BLaER1 (cell line): ENCODE results near the gene ATOH8.

Source experiments
- H3K27ac ChIP-seq: shearing (Covaris generic); formaldehyde crosslinking; 2 replicates; pipeline ENCODE4 v1.8.1; 2022
- H3K27me3 ChIP-seq: shearing (Covaris generic); formaldehyde crosslinking; 2 replicates; pipeline ENCODE4 v1.8.1; 2022
- H3K36me3 ChIP-seq: shearing (Covaris generic); formaldehyde crosslinking; 2 replicates; pipeline ENCODE4 v1.8.1; 2022
- H3K4me1 ChIP-seq: shearing (Covaris generic); formaldehyde crosslinking; 2 replicates; pipeline ENCODE4 v1.8.1; 2022
- H3K4me2 ChIP-seq: shearing (Covaris generic); formaldehyde crosslinking; 2 replicates; pipeline ENCODE4 v1.8.1; 2022
- H3K4me3 ChIP-seq: shearing (Covaris generic); formaldehyde crosslinking; 2 replicates; pipeline ENCODE4 v1.8.1; 2022
- H3K9ac ChIP-seq: shearing (Covaris generic); formaldehyde crosslinking; 2 replicates; pipeline ENCODE4 v1.8.1; 2022
- H3K9me3 ChIP-seq: shearing (Covaris generic); formaldehyde crosslinking; 2 replicates; pipeline ENCODE4 v1.8.1; 2022
- H4K20me1 ChIP-seq: shearing (Covaris generic); formaldehyde crosslinking; 2 replicates; pipeline ENCODE4 v1.8.1; 2022
- Cebpa-rat ChIP-seq: shearing (Covaris generic); IDR thresholded peaks from 2 replicates; pipeline ENCODE4 v1.8.1; 2022

ATOH8 gene

DNA sequence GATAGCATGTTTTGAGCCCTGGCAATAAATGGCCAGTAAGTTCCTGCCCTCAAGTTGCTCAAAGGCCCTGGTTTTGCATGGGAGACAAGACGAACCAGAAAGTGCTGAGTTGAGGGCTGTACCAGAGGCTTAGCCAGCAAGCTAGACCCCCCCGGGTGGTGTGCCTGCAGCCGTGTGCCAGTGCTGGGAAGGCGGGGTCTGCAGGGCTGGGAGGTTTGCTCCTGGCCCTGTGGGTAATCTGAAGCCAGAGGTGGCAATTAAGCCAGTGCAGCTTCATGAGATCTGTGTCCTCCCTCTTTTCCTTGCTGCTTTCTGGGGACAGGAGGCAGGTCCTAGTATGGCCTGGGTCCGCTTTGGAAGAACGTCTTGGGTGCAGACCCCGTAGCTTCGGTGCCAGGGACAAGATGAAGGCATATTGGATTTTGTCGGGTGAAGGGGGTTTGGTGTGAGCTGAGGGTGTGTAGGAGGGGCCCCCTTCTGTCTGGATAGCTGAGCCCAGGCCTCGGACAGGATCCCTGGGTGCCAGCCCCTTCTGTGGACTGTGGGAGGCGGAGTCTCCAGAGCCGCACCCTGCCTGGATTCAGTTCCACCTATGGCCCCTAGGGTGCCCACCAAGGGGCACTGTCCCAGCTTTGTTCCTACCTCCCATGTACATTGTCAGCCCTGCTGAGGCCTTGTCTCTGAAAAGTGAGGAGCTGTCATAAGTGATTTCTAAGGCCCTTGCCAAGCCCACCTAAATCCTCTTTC lies 15.6 kb downstream of the ATOH8 start:
- no peaks in the 10 kb centered on the region; the same call in 1 of the 2 replicates for H4K20me1 ChIP-seq
- peaks cover 13% of the 10 kb centered on the region for H3K4me1 ChIP-seq
- no peak overlapping the region for H3K4me3 ChIP-seq
- H3K9me3 ChIP-seq, result no peaks in the 10 kb centered on the region
- no peak overlapping the region for H3K27ac ChIP-seq
- no peak for TF ChIP-seq Cebpa-rat
- no peak overlapping the region for H3K9ac ChIP-seq
- peak overlapping the region; percentile 48; the same call in 1 of the 2 replicates for H3K4me2 ChIP-seq
- H3K36me3 ChIP-seq, result no peaks in the 10 kb centered on the region
- H3K27me3 ChIP-seq, result peaks cover 30% of the 10 kb centered on the region

- peaks cover 30% of the 10 kb centered on the region for H3K27me3 ChIP-seq
- H3K4me2 ChIP-seq, result no peak overlapping the region
- H3K4me1 ChIP-seq, result peaks cover 13% of the 10 kb centered on the region
- H4K20me1 ChIP-seq, result no peaks in the 10 kb centered on the region; the same call in 1 of the 2 replicates
- H3K4me3 ChIP-seq, result no peak overlapping the region
- no peak overlapping the region for H3K27ac ChIP-seq
- no peaks in the 10 kb centered on the region for H3K36me3 ChIP-seq
- no peak for TF ChIP-seq Cebpa-rat
- H3K9ac ChIP-seq, result no peak overlapping the region
- H3K9me3 ChIP-seq, result no peaks in the 10 kb centered on the region
These were observed 16.2 kb downstream of the ATOH8 start for GRCh38 chr2:85769983-85770362.

- peaks cover 13% of the 10 kb centered on the region for H3K4me1 ChIP-seq
- no peak overlapping the region for H3K9ac ChIP-seq
- no peak overlapping the region for H3K4me2 ChIP-seq
- H3K27me3 ChIP-seq, result peaks cover 30% of the 10 kb centered on the region
- no peaks in the 10 kb centered on the region; the same call in 1 of the 2 replicates for H4K20me1 ChIP-seq
- H3K27ac ChIP-seq, result no peak overlapping the region
- H3K9me3 ChIP-seq, result no peaks in the 10 kb centered on the region
- H3K36me3 ChIP-seq, result no peaks in the 10 kb centered on the region
- no peak overlapping the region for H3K4me3 ChIP-seq
- TF ChIP-seq Cebpa-rat, result no peak
These were observed 16.6 kb downstream of the ATOH8 start for GRCh38 chr2:85770369-85770768.

DNA sequence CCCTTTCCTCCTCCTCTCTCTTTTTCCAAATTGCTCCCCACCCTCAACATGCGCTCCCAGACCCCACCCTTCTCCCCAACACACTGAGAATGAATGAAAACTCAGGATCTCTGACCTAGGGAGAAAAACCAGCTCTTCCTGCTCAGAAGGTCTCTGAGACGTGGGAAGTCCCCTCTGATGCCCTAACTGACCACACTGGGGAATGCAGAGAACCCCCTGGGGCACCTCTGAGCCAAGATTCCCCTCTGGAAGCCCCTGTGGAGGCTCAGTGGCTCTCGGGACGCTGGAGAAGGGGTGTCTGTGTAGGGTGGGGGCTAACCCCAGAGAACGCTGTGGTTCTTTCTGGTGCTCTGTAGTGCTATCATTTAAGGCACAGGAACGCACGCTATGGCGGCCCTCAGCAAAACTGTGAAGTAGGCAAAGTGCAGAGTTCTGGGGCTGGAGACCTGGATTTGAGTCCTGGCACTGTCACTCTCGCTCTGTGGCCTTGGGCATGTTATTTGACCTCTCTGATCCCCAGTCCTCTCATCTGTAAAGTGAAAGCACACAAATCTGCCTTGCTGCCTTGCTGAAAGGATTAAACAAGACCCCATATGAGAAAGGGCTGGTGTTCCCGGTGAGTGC lies 17.1 kb downstream of the ATOH8 start:
- Histone ChIP-seq H3K36me3 (no peaks in the 10 kb centered on the region), H3K9me3 (no peaks in the 10 kb centered on the region), H4K20me1 (no peaks in the 10 kb centered on the region; the same call in 1 of the 2 replicates), H3K4me3 (no peak overlapping the region), H3K27me3 (peaks cover 30% of the 10 kb centered on the region), H3K9ac (no peak overlapping the region), H3K4me2 (no peak overlapping the region), H3K27ac (no peak overlapping the region), H3K4me1 (peaks cover 13% of the 10 kb centered on the region)
- no peak for TF ChIP-seq Cebpa-rat

DNA sequence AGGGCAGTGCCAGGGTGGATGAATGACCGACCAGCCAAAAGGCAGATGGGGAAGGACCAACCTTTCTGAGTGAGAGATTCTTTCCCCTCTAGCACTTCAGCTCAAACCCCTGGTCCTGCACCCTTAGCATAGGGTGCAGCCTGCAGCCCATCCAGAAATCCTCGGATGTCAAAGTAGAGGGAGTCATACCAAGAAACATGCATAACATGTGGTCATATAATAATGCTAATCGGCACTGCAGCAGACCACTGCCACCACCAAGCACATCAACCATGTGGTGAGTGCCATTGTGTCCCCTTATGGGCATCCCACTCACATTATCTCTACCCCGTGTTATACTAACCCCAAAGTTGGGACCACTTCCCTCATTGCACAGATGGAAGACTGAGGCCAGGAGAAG lies 17.7 kb downstream of the ATOH8 start:
- Histone ChIP-seq H3K27ac (no peak overlapping the region), H3K4me3 (no peak overlapping the region), H3K27me3 (peaks cover 30% of the 10 kb centered on the region), H3K4me2 (no peak overlapping the region), H3K36me3 (no peaks in the 10 kb centered on the region), H3K9ac (no peak overlapping the region), H4K20me1 (no peaks in the 10 kb centered on the region; the same call in 1 of the 2 replicates), H3K9me3 (no peaks in the 10 kb centered on the region), H3K4me1 (peaks cover 13% of the 10 kb centered on the region)
- TF ChIP-seq Cebpa-rat, result no peak

GRCh38 chr2:85772019-85772745 lies 18.4 kb downstream of the ATOH8 start:
- Histone ChIP-seq H3K9ac (no peak overlapping the region), H3K4me3 (no peak overlapping the region), H3K36me3 (no peaks in the 10 kb centered on the region), H3K4me2 (no peak overlapping the region), H3K27ac (no peak overlapping the region), H4K20me1 (no peaks in the 10 kb centered on the region; the same call in 1 of the 2 replicates), H3K4me1 (peaks cover 13% of the 10 kb centered on the region), H3K9me3 (no peaks in the 10 kb centered on the region), H3K27me3 (peaks cover 30% of the 10 kb centered on the region)
- no peak for TF ChIP-seq Cebpa-rat

GRCh38 chr2:85772841-85773491 lies 19.2 kb downstream of the ATOH8 start:
- peaks cover 30% of the 10 kb centered on the region for H3K27me3 ChIP-seq
- H3K4me1 ChIP-seq, result peaks cover 13% of the 10 kb centered on the region
- no peak for TF ChIP-seq Cebpa-rat
- H3K36me3 ChIP-seq, result no peaks in the 10 kb centered on the region
- H3K4me2 ChIP-seq, result no peak overlapping the region
- no peak overlapping the region for H3K9ac ChIP-seq
- no peak overlapping the region for H3K4me3 ChIP-seq
- no peaks in the 10 kb centered on the region for H3K9me3 ChIP-seq
- H4K20me1 ChIP-seq, result no peaks in the 10 kb centered on the region; the same call in 1 of the 2 replicates
- no peak overlapping the region for H3K27ac ChIP-seq

- peaks cover 30% of the 10 kb centered on the region for H3K27me3 ChIP-seq
- no peaks in the 10 kb centered on the region for H3K9me3 ChIP-seq
- H3K36me3 ChIP-seq, result no peaks in the 10 kb centered on the region
- peaks cover 8% of the 10 kb centered on the region for H3K4me1 ChIP-seq
- no peak for TF ChIP-seq Cebpa-rat
- no peak overlapping the region for H3K4me2 ChIP-seq
- no peak overlapping the region for H3K27ac ChIP-seq
- no peak overlapping the region for H3K9ac ChIP-seq
- H3K4me3 ChIP-seq, result no peak overlapping the region
- no peaks in the 10 kb centered on the region; the same call in 1 of the 2 replicates for H4K20me1 ChIP-seq
These were observed 19.9 kb downstream of the ATOH8 start for GRCh38 chr2:85773692-85774091.

DNA sequence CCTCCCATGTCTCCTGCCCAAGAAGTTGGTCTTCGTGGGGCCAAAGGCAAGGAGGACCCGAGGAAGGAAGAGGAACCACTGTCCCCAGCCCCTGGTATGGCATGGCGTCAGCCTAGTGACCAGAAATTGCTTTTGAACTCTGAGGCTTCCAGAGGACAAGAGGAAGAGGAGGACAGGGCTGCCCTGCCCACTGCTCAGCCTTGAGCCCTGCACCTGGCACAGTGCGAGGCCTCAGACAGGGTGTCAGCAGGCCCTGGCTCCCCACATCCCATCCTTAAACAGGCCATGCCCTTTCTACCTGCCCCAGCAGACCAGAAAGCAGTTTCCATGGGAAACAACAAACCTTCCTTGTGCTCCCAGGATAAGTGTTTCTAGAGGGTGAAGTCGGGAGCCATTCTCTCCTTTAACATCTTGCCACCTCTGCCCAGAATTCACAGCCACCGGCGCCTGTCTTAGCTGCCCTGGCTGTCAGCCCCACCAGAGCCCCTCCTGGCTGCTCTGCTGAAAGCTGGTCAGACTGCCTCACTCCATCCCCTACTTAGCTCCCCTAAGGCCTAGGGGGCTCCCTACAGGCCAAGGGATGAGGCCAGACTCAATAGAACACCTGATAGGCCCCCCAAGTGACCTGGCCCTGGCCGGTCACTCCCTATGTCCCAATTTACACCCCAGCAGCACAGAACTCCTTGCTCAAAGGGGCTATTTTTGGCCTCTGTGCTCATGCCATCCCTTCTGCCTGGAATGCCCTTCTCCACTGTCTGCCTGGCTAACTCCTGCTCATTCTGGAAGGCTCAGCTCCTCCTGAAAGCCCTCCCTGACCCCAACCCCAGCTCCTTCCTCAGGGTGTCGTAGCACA lies 20.6 kb downstream of the ATOH8 start:
- Histone ChIP-seq H3K4me3 (no peak overlapping the region), H3K4me2 (no peak overlapping the region), H3K4me1 (peaks cover 1% of the 10 kb centered on the region; the same call in 1 of the 2 replicates), H3K36me3 (no peaks in the 10 kb centered on the region), H3K27ac (no peak overlapping the region), H4K20me1 (no peaks in the 10 kb centered on the region; the same call in 1 of the 2 replicates), H3K27me3 (peaks cover 30% of the 10 kb centered on the region), H3K9me3 (no peaks in the 10 kb centered on the region), H3K9ac (no peak overlapping the region)
- no peak for TF ChIP-seq Cebpa-rat
